GM21737 (cell line): Measurements from ENCODE around the gene NKX6-2.
"Not testable (repeated sequence)": the region's sequence is repeated elsewhere in the genome, so short reads cannot be mapped to it uniquely, and the experiment has no call there.

Experiments
- ATAC-seq: cut with Tn5 transposase; IDR thresholded peaks from one replicate; pipeline ENCODE4 v1.9.1; 2021; ENCODE audit warnings: mild to moderate bottlenecking, moderate library complexity; ENCODE audit not compliant: unreplicated experiment

NKX6-2 gene

GRCh38 chr10:132761395-132762060 is 24.4 kb downstream of the NKX6-2 start:
- no peak for ATAC-seq

- ATAC-seq: no peak
Observed at GRCh38 chr10:132758865-132759264, 27.1 kb downstream of the NKX6-2 start.

- no peak for ATAC-seq
Observed at GRCh38 chr10:132757171-132757570, 28.8 kb downstream of the NKX6-2 start.

GRCh38 chr10:132756591-132756990 is 29.4 kb downstream of the NKX6-2 start:
- ATAC-seq: no peak

- ATAC-seq: no peak
Observed at GRCh38 chr10:132755166-132755711, 30.7 kb downstream of the NKX6-2 start.

GRCh38 chr10:132754071-132754470 is 31.9 kb downstream of the NKX6-2 start:
- ATAC-seq: no peak

- ATAC-seq: no peak
Observed at GRCh38 chr10:132753596-132753995, 32.4 kb downstream of the NKX6-2 start.

- no peak for ATAC-seq
Observed at GRCh38 chr10:132752961-132753360, 33.0 kb downstream of the NKX6-2 start.

- ATAC-seq: no peak
Observed at GRCh38 chr10:132752378-132752777, 33.6 kb downstream of the NKX6-2 start.

- ATAC-seq: no peak
Observed at GRCh38 chr10:132750936-132751335, 35.0 kb downstream of the NKX6-2 start.

- no peak for ATAC-seq
Observed at GRCh38 chr10:132749371-132749795, 36.6 kb downstream of the NKX6-2 start.

GRCh38 chr10:132748545-132749370 is 37.2 kb downstream of the NKX6-2 start:
- no peak for ATAC-seq

- ATAC-seq: no peak
Observed at GRCh38 chr10:132748135-132748534, 37.8 kb downstream of the NKX6-2 start.

- ATAC-seq: no peak
Observed at GRCh38 chr10:132746801-132747625, 38.9 kb downstream of the NKX6-2 start.

GRCh38 chr10:132746386-132746785 is 39.6 kb downstream of the NKX6-2 start:
- no peak for ATAC-seq

GRCh38 chr10:132745971-132746370 is 40.0 kb downstream of the NKX6-2 start:
- no peak for ATAC-seq

GRCh38 chr10:132745511-132745910 is 40.4 kb downstream of the NKX6-2 start:
- no peak for ATAC-seq

- no peak for ATAC-seq
Observed at GRCh38 chr10:132744839-132745238, 41.1 kb downstream of the NKX6-2 start.

GRCh38 chr10:132743925-132744490 is 41.9 kb downstream of the NKX6-2 start:
- no peak for ATAC-seq

GRCh38 chr10:132743196-132743924 is 42.6 kb downstream of the NKX6-2 start:
- ATAC-seq: not testable (repeated sequence)
